Measurements from ENCODE around the gene RTBDN.

DNA sequence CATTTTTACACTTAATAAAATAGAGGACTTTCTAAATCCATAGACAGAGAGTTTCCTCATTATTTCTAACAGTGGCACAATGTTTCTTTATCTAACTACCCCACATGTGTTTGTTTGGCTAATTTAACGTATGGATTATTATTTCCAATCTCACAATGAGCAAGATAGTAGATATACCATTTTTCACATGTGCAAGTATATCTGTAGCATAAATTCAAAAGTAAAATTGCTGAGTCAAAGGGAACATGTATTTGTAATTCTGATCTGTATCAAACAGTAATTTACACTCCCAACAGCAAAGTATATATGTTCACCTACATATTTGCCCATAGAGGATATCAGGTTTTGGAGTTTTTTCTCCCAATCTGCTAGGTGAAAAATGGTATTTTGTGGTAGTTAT lies 22.3 kb upstream of the RTBDN start:
- TF ChIP-seq, protein P1, sequence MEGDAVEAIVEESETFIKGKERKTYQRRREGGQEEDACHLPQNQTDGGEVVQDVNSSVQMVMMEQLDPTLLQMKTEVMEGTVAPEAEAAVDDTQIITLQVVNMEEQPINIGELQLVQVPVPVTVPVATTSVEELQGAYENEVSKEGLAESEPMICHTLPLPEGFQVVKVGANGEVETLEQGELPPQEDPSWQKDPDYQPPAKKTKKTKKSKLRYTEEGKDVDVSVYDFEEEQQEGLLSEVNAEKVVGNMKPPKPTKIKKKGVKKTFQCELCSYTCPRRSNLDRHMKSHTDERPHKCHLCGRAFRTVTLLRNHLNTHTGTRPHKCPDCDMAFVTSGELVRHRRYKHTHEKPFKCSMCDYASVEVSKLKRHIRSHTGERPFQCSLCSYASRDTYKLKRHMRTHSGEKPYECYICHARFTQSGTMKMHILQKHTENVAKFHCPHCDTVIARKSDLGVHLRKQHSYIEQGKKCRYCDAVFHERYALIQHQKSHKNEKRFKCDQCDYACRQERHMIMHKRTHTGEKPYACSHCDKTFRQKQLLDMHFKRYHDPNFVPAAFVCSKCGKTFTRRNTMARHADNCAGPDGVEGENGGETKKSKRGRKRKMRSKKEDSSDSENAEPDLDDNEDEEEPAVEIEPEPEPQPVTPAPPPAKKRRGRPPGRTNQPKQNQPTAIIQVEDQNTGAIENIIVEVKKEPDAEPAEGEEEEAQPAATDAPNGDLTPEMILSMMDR (IDR thresholded peaks at IDR 0.05), result no peak
- no peak for TF ChIP-seq POLR2AphosphoS5 (IDR thresholded peaks at IDR 0.05; ENCODE audit: low read depth, low read length)
- no peak for TF ChIP-seq SIN3A (IDR thresholded peaks at IDR 0.05; ENCODE audit: borderline replicate concordance, insufficient read depth, low read depth, low read length)
- TF ChIP-seq, protein P2, sequence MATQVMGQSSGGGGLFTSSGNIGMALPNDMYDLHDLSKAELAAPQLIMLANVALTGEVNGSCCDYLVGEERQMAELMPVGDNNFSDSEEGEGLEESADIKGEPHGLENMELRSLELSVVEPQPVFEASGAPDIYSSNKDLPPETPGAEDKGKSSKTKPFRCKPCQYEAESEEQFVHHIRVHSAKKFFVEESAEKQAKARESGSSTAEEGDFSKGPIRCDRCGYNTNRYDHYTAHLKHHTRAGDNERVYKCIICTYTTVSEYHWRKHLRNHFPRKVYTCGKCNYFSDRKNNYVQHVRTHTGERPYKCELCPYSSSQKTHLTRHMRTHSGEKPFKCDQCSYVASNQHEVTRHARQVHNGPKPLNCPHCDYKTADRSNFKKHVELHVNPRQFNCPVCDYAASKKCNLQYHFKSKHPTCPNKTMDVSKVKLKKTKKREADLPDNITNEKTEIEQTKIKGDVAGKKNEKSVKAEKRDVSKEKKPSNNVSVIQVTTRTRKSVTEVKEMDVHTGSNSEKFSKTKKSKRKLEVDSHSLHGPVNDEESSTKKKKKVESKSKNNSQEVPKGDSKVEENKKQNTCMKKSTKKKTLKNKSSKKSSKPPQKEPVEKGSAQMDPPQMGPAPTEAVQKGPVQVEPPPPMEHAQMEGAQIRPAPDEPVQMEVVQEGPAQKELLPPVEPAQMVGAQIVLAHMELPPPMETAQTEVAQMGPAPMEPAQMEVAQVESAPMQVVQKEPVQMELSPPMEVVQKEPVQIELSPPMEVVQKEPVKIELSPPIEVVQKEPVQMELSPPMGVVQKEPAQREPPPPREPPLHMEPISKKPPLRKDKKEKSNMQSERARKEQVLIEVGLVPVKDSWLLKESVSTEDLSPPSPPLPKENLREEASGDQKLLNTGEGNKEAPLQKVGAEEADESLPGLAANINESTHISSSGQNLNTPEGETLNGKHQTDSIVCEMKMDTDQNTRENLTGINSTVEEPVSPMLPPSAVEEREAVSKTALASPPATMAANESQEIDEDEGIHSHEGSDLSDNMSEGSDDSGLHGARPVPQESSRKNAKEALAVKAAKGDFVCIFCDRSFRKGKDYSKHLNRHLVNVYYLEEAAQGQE (IDR thresholded peaks at IDR 0.05; ENCODE audit: insufficient read depth in 1 of 2, low read depth in 2 of 2, low read length in 1 of 2), result no peak

Data from Panc1 (cell line).